SU-DHL-6 (cell line): Measurements from ENCODE around the gene ITPR1.

Experiments
- H2AFZ ChIP-seq: fragments of 200-600 bp; sonication (generic); 2 replicates; pipeline ENCODE4 v1.6.1; 2014; ENCODE audit warnings: low read depth, mild to moderate bottlenecking, moderate library complexity, mixed read lengths, antibody characterized with exemption, low read length; ENCODE audit not compliant: severe bottlenecking
- H3F3A ChIP-seq: fragments of 200-600 bp; shearing (Covaris generic); 2 replicates; pipeline ENCODE4 v1.6.0; 2016; ENCODE audit warnings: antibody characterized with exemption, mild to moderate bottlenecking; ENCODE audit not compliant: insufficient read depth
- H3K27ac ChIP-seq: fragments of 200-600 bp; sonication (generic); 2 replicates; pipeline ENCODE4 v1.5.1; 2016; ENCODE audit warnings: low read depth, mild to moderate bottlenecking, low read length, moderate library complexity, mixed read lengths
- H3K27me3 ChIP-seq: fragments of 200-600 bp; sonication (generic), shearing (Covaris generic); 2 replicates; pipeline ENCODE4 v1.6.0; 2014; ENCODE audit warnings: mild to moderate bottlenecking, low read length
- H3K36me3 ChIP-seq: fragments of 200-600 bp; sonication (generic); 2 replicates; pipeline ENCODE4 v1.6.1; 2014; ENCODE audit warnings: mild to moderate bottlenecking, low read length, mixed read lengths
- H3K4me2 ChIP-seq: fragments of 300-600, 200-600 bp; shearing (Covaris generic), sonication (generic); 2 replicates; pipeline ENCODE4 v1.6.0; 2014; ENCODE audit warnings: low read length, low read depth, mild to moderate bottlenecking; ENCODE audit not compliant: poor library complexity, severe bottlenecking
- H3K4me3 ChIP-seq: fragments of 200-600 bp; sonication (generic); 2 replicates; pipeline ENCODE4 v1.5.1; 2014; ENCODE audit warnings: antibody characterized with exemption, low read length, mild to moderate bottlenecking, mixed read lengths; ENCODE audit not compliant: insufficient read depth, poor library complexity, severe bottlenecking
- H3K79me2 ChIP-seq: fragments of 200-600 bp; sonication (generic); 2 replicates; pipeline ENCODE4 v1.6.1; 2014; ENCODE audit warnings: mild to moderate bottlenecking, low read length, moderate library complexity; ENCODE audit not compliant: insufficient read depth
- H3K9ac ChIP-seq: fragments of 200-600 bp; sonication (generic); 2 replicates; pipeline ENCODE4 v1.7.0; 2014; ENCODE audit warnings: mild to moderate bottlenecking, low read length
- H3K9me2 ChIP-seq: fragments of 200-600 bp; sonication (generic); replicated peaks from 2 replicates; pipeline ENCODE4 v1.6.1; 2014; ENCODE audit warnings: low read length; ENCODE audit not compliant: insufficient read depth
- H3K9me3 ChIP-seq: fragments of 200-600 bp; sonication (generic); 2 replicates; pipeline ENCODE4 v1.6.1; 2014; ENCODE audit warnings: low read length, mixed read lengths; ENCODE audit not compliant: insufficient read depth
- H4K20me1 ChIP-seq: fragments of 200-600 bp; sonication (generic); 2 replicates; pipeline ENCODE4 v1.6.1; 2014; ENCODE audit warnings: low read depth, mild to moderate bottlenecking, antibody characterized with exemption, low read length, moderate library complexity, mixed read lengths
- EZH2phosphoT487 ChIP-seq: fragments of 200-600 bp; sonication (generic), shearing (Covaris generic); conservative IDR thresholded peaks from 2 replicates; pipeline ENCODE4 v1.6.1; 2018; ENCODE audit warnings: mild to moderate bottlenecking, antibody characterized with exemption, low read length, moderate library complexity, mixed read lengths
- TF ChIP-seq, protein P1 (sequence below): fragments of 200-600 bp; sonication (generic); IDR thresholded peaks from one replicate; pipeline ENCODE4 v1.5.1; 2017; ENCODE audit warnings: antibody characterized with exemption, mild to moderate bottlenecking, low read length, moderate library complexity; ENCODE audit not compliant: insufficient read depth, poor library complexity, severe bottlenecking

ITPR1 gene

DNA sequence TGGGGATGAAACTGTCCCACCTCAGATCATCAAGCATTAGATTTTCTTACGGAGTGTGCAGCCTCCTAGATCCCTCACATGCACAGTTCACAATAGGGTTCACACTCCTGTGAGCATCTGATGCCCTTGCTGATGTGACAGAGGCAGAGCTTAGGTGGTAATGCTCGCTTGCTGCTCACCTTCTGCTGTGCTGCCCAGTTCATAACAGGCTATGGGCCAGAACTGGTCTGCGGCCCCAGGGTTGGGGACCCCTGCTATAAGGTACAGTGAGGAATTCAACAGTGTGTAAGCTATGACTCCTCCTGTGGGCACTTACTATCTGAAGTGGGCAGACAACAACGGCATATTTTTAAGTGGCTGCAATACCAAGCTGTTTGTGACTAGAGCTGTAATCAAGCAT is 298.2 kb downstream of the ITPR1 start:
- Histone ChIP-seq H3K36me3 (no peaks in the 10 kb centered on the region), H3K4me2 (no peak overlapping the region), H3K4me3 (no peak overlapping the region), H3K27me3 (no peaks in the 10 kb centered on the region), H4K20me1 (no peaks in the 10 kb centered on the region), H3K9ac (no peak overlapping the region), H3K27ac (no peak overlapping the region), H3K9me2 (no peaks in the 10 kb centered on the region), H3K9me3 (no peaks in the 10 kb centered on the region), H2AFZ (no peak overlapping the region), H3F3A (no peaks in the 10 kb centered on the region), H3K79me2 (no peaks in the 10 kb centered on the region)
- no peak for TF ChIP-seq EZH2phosphoT487
- TF ChIP-seq, protein P1, sequence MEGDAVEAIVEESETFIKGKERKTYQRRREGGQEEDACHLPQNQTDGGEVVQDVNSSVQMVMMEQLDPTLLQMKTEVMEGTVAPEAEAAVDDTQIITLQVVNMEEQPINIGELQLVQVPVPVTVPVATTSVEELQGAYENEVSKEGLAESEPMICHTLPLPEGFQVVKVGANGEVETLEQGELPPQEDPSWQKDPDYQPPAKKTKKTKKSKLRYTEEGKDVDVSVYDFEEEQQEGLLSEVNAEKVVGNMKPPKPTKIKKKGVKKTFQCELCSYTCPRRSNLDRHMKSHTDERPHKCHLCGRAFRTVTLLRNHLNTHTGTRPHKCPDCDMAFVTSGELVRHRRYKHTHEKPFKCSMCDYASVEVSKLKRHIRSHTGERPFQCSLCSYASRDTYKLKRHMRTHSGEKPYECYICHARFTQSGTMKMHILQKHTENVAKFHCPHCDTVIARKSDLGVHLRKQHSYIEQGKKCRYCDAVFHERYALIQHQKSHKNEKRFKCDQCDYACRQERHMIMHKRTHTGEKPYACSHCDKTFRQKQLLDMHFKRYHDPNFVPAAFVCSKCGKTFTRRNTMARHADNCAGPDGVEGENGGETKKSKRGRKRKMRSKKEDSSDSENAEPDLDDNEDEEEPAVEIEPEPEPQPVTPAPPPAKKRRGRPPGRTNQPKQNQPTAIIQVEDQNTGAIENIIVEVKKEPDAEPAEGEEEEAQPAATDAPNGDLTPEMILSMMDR, result no peak

DNA sequence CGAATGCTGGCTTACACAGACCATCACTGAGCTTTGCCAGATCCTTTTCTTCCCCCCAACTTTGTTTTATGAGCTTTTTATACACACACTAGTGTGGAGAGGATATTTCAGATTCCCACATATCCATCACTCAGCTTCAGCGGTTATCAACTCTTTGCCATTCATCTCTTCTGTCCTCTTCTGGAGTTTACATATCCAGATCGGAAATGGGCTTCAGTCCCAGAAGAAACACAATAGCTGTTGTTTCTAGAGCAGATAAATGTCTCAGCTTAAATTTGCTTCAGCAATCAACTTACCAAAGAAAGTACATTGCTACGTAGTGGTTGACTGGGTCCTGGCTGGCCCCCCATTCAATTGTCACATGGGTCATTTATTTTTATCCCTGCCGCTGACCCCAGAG is 300.2 kb downstream of the ITPR1 start:
- H3K4me3 ChIP-seq, result no peak overlapping the region
- H3K9me2 ChIP-seq, result no peaks in the 10 kb centered on the region
- no peak overlapping the region for H3K4me2 ChIP-seq
- no peaks in the 10 kb centered on the region for H3F3A ChIP-seq
- no peaks in the 10 kb centered on the region for H3K9me3 ChIP-seq
- no peak overlapping the region for H2AFZ ChIP-seq
- H3K9ac ChIP-seq, result no peak overlapping the region
- H3K36me3 ChIP-seq, result no peaks in the 10 kb centered on the region
- no peaks in the 10 kb centered on the region for H3K27me3 ChIP-seq
- no peaks in the 10 kb centered on the region for H4K20me1 ChIP-seq
- no peaks in the 10 kb centered on the region for H3K79me2 ChIP-seq
- TF ChIP-seq, protein P1, result no peak
- TF ChIP-seq EZH2phosphoT487, result no peak
- H3K27ac ChIP-seq, result no peak overlapping the region

DNA sequence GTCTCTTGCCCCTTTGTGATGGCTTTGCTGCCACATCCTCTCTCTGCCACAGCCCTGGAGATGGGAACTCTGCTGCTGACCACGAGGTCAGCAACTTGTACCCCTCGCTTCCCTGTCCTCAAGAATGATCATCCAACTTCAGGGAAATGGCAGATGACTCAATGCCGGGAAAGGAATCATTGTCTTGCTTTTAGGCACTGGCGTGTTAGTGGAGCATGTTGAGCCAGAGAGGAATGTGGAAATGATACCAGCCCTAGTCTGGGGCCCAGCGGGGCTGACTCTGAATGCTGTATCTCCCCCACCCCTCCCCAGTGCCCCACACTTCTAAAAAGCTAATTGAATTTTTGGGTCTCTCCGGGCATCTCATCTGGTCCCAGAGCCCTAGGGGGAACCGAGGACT is 301.2 kb downstream of the ITPR1 start:
- no peak overlapping the region for H3K4me2 ChIP-seq
- H3F3A ChIP-seq, result no peaks in the 10 kb centered on the region
- TF ChIP-seq, protein P1, result no peak
- TF ChIP-seq EZH2phosphoT487, result no peak
- no peak overlapping the region for H2AFZ ChIP-seq
- no peak overlapping the region for H3K27ac ChIP-seq
- no peaks in the 10 kb centered on the region for H3K36me3 ChIP-seq
- no peak overlapping the region for H3K4me3 ChIP-seq
- H3K27me3 ChIP-seq, result no peaks in the 10 kb centered on the region
- H3K9me3 ChIP-seq, result no peaks in the 10 kb centered on the region
- H4K20me1 ChIP-seq, result no peaks in the 10 kb centered on the region
- H3K79me2 ChIP-seq, result no peaks in the 10 kb centered on the region
- H3K9ac ChIP-seq, result no peak overlapping the region
- no peaks in the 10 kb centered on the region for H3K9me2 ChIP-seq

DNA sequence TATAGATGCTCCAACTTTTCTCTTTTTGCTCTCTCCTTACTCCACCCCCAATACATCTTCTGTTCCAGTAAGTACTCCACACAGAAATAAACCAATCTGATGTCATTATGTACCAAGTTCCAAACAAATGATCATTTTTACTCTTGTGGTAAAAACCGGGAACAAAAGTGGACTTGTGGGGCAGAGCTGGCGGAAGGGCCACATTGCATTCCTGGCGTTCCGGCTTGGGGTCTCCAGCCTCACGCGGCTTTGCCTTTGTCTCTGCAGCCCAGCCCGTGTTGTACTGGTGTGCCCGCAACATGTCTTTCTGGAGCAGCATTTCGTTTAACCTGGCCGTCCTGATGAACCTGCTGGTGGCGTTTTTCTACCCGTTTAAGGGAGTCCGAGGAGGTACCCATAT is 301.6 kb downstream of the ITPR1 start:
- Histone ChIP-seq H3K4me3 (no peak overlapping the region), H3F3A (no peaks in the 10 kb centered on the region), H3K27me3 (no peaks in the 10 kb centered on the region), H3K4me2 (no peak overlapping the region), H3K36me3 (no peaks in the 10 kb centered on the region), H3K27ac (no peak overlapping the region), H2AFZ (no peak overlapping the region), H3K9me2 (no peaks in the 10 kb centered on the region), H3K9me3 (no peaks in the 10 kb centered on the region), H3K79me2 (no peaks in the 10 kb centered on the region), H3K9ac (no peak overlapping the region), H4K20me1 (no peaks in the 10 kb centered on the region)
- TF ChIP-seq, protein P1, result no peak
- no peak for TF ChIP-seq EZH2phosphoT487
